Naive thymus-derived CD4-positive, alpha-beta T cell (primary cell): ENCODE data around the gene RPL14. TPM values are rescaled to one million over a fixed set of nuclear protein-coding genes. Genes with fewer than 3 reads are reported as not detected.

Source experiments
- ATAC-seq: fragments of 150-1000 bp; cut with Tn5 transposase; 2 replicates; pipeline ENCODE4 v1.10.0; 2021; ENCODE audit warnings: mild to moderate bottlenecking, moderate library complexity
- CTCF ChIA-PET: fragments of 350-600 bp; sonication (Branson Sonifier 250); formaldehyde crosslinking; loops from one replicate; lab custom pipeline; 2021; ENCODE audit warnings: antibody characterized with exemption; lab: Charles Lee
- POLR2A ChIA-PET: fragments of 350-600 bp; sonication (Branson Sonifier 250); formaldehyde crosslinking; loops from one replicate; lab custom pipeline; 2021; ENCODE audit warnings: antibody characterized with exemption, inconsistent platforms; lab: Charles Lee
- DNase-seq, 9 donors: peaks; one replicate each; pipeline versions ENCODE4 v3.0.0 to v3.0.0-alpha.2; 2020 to 2022; ENCODE audit warnings: mixed read lengths in 1 of 9
- H3K27ac ChIP-seq: one replicate; pipeline ENCODE4 v1.7.0; 2013; ENCODE audit warnings: mild to moderate bottlenecking, low read depth, low read length, moderate library complexity
- H3K27me3 ChIP-seq, 2 donors: one replicate each; pipeline ENCODE4 v1.7.0; 2013; ENCODE audit warnings: low read length in 2 of 2, mild to moderate bottlenecking in 2 of 2, moderate library complexity in 2 of 2; ENCODE audit not compliant: control insufficient read depth in 2 of 2, insufficient read depth in 2 of 2
- H3K36me3 ChIP-seq, 3 experiments: 1 replicate in 2 of 3; 2 replicates in 1 of 3; pipeline ENCODE4 v1.7.0; 2013; ENCODE audit warnings: low read length in 3 of 3, mild to moderate bottlenecking in 3 of 3, moderate library complexity in 1 of 3; ENCODE audit not compliant: insufficient read depth in 3 of 3, control insufficient read depth in 2 of 3
- H3K4me1 ChIP-seq, 2 donors: one replicate each; pipeline ENCODE4 v1.7.0; 2013; ENCODE audit warnings: low read length in 2 of 2, mild to moderate bottlenecking in 2 of 2, moderate library complexity in 1 of 2; ENCODE audit not compliant: control insufficient read depth in 2 of 2, insufficient read depth in 2 of 2
- H3K4me3 ChIP-seq: 2 replicates; pipeline ENCODE4 v1.7.0; 2013; ENCODE audit warnings: mild to moderate bottlenecking, low read length
- H3K9me3 ChIP-seq, 3 experiments: 1 replicate in 2 of 3; 2 replicates in 1 of 3; pipeline ENCODE4 v1.7.0; 2013; ENCODE audit warnings: low read length in 3 of 3; ENCODE audit not compliant: control insufficient read depth in 2 of 3
- H3K27ac Mint-ChIP-seq, 9 donors: one replicate each; pipeline ENCODE4 v1.8.0; 2020 to 2022; ENCODE audit warnings: mixed read lengths in 9 of 9, mild to moderate bottlenecking in 8 of 9, moderate library complexity in 5 of 9, inconsistent platforms in 2 of 9
- H3K27me3 Mint-ChIP-seq, 5 donors: one replicate each; pipeline ENCODE4 v1.8.0; 2021 to 2022; ENCODE audit warnings: mixed read lengths in 5 of 5, mild to moderate bottlenecking in 1 of 5
- H3K36me3 Mint-ChIP-seq, 5 donors: one replicate each; pipeline ENCODE4 v1.8.0; 2020 to 2022; ENCODE audit warnings: mixed read lengths in 5 of 5, mild to moderate bottlenecking in 3 of 5, inconsistent platforms in 1 of 5
- H3K4me1 Mint-ChIP-seq, 7 donors: one replicate each; pipeline ENCODE4 v1.8.0; 2020 to 2022; ENCODE audit warnings: mixed read lengths in 7 of 7, mild to moderate bottlenecking in 3 of 7, inconsistent platforms in 1 of 7
- H3K4me3 Mint-ChIP-seq, 10 donors: one replicate each; pipeline ENCODE4 v1.8.0; 2020 to 2022; ENCODE audit warnings: mild to moderate bottlenecking in 10 of 10, mixed read lengths in 10 of 10, moderate library complexity in 6 of 10, inconsistent platforms in 2 of 10
- H3K9me3 Mint-ChIP-seq, 11 donors: one replicate each; pipeline ENCODE4 v1.8.0; 2020 to 2022; ENCODE audit warnings: mixed read lengths in 11 of 11, mild to moderate bottlenecking in 4 of 11, inconsistent platforms in 1 of 11, moderate library complexity in 1 of 11
- intact Hi-C, 2 donors: fragments of 100-400 bp; cut with micrococcal nuclease; formaldehyde crosslinking; loops; one replicate each; pipeline ENCODE4 v1.15.1; 2023
- polyA plus RNA-seq, 2 donors: library from polyadenylated mRNA; unstranded; fragments of 300-500 nt; fragmentation: Illumina TruSeq; gene quantifications; one replicate each; pipeline ENCODE4 v1.2.3, GENCODE V29; 2021
- total RNA-seq, 6 experiments: library from RNA in 5 of 6; stranded (reverse) in 5 of 6; gene quantifications; 1 replicate in 5 of 6; 2 replicates in 1 of 6; pipeline ENCODE4 v1.2.3 and lab custom pipeline; 2021 to 2026

The RPL14 gene
- total and polyA plus RNA-seq, 7 experiments from 2014 or later = 1,689 to 3,746 (median 2,803) TPM

- Histone ChIP-seq H3K36me3 (peaks cover 0 to 7% (median 0%) of the 10 kb centered on the region in 3 experiments), H3K4me1 (peaks cover 7 to 8% of the 10 kb centered on the region in 2 donors), H3K27ac (peak within 1 kb of the TSS; percentile 80), H3K4me3 (peak within 1 kb of the TSS; percentile 82), H3K27me3 (no peaks in the 10 kb centered on the region), H3K9me3 (no peaks in the 10 kb centered on the region)
- ChIA-PET POLR2A (interaction anchor here (0.7 to 4.1 kb wide), 5 partner anchors 12 to 49 kb away, joined by 3 to 23 read pairs (median 5); partner anchors contain the start of genes RPL14 and ZNF620), CTCF (interaction anchor here (1.0 kb wide), 1 partner anchor 168 kb away, joined by 3 read pairs; no protein-coding TSS in a partner anchor)
- H3K27me3 Mint-ChIP-seq = no peaks in the 10 kb centered on the region
- peak; percentile 93 for ATAC-seq
- H3K4me1 Mint-ChIP-seq = peaks cover 13 to 38% (median 31%) of the 10 kb centered on the region in 7 donors
- peaks cover 10 to 23% (median 12%) of the 10 kb centered on the region in 5 donors for H3K36me3 Mint-ChIP-seq
- no peaks in the 10 kb centered on the region for H3K9me3 Mint-ChIP-seq
- peak within 1 kb of the TSS; percentile 61 to 97 (median 90) for H3K27ac Mint-ChIP-seq
- peak within 1 kb of the TSS; percentile 84 to 97 (median 89) for H3K4me3 Mint-ChIP-seq
- intact Hi-C loops = loop anchor here (1.0 kb wide), 6 partner anchors 19 to 1486 kb away; partner anchors contain the start of genes RPL14 (in 2 of the 2), ZNF620 (in 2 of the 2), ZNF621 (in 2 of the 2) and EIF1B (in 1 of the 2)
- DNase-seq = peak; percentile 11 to 60 (median 47)
These were observed 19.6 kb downstream of the RPL14 start, which contains the start of gene ZNF619 for GRCh38 chr3:40476478-40477470. Gene ZNF619, plus strand, starts transcription at chr3:40477122. Its CDS starts 858 bp downstream, at chr3:40477980.

- peaks cover 0 to 7% (median 0%) of the 10 kb centered on the region in 3 experiments for H3K36me3 ChIP-seq
- Mint-ChIP-seq H3K4me3 (peak overlapping the region; percentile 84 to 97 (median 89)), H3K27me3 (no peaks in the 10 kb centered on the region), H3K4me1 (peaks cover 19 to 44% (median 39%) of the 10 kb centered on the region in 7 donors), H3K27ac (peak overlapping the region; percentile 61 to 97 (median 90)), H3K36me3 (peaks cover 10 to 31% (median 18%) of the 10 kb centered on the region in 5 donors), H3K9me3 (no peaks in the 10 kb centered on the region)
- H3K4me3 ChIP-seq = peak overlapping the region; percentile 82
- CTCF ChIA-PET = interaction anchor here (1.0 kb wide), 1 partner anchor 169 kb away, joined by 3 read pairs; no protein-coding TSS in a partner anchor
- POLR2A ChIA-PET = interaction anchor here (1.0 to 4.1 kb wide), 4 partner anchors 13 to 46 kb away, joined by 5 to 23 read pairs (median 8); partner anchors contain the start of genes RPL14 and ZNF620
- H3K27me3 ChIP-seq = no peaks in the 10 kb centered on the region
- no peaks in the 10 kb centered on the region for H3K9me3 ChIP-seq
- DNase-seq (no peak), ATAC-seq (no peak)
- intact Hi-C loops = loop anchor here (1.0 kb wide), 6 partner anchors 20 to 1485 kb away; partner anchors contain the start of genes RPL14 (in 2 of the 2), ZNF620 (in 2 of the 2), ZNF621 (in 2 of the 2) and EIF1B (in 1 of the 2)
- H3K4me1 ChIP-seq = peaks cover 7 to 12% of the 10 kb centered on the region in 2 donors
- peak overlapping the region; percentile 80 for H3K27ac ChIP-seq
These were observed 20.5 kb downstream of the RPL14 start for GRCh38 chr3:40477666-40478065.

GRCh38 chr3:40487172-40487571, 30.0 kb downstream of the RPL14 start:
- DNase-seq = no peak
- Histone ChIP-seq H3K9me3 (peaks cover 0 to 18% (median 10%) of the 10 kb centered on the region in 3 experiments), H3K27me3 (no peaks in the 10 kb centered on the region), H3K4me1 (peaks cover 0 to 11% of the 10 kb centered on the region in 2 donors), H3K4me3 (no peak overlapping the region), H3K27ac (no peak overlapping the region), H3K36me3 (peaks cover 0 to 30% (median 6%) of the 10 kb centered on the region in 3 experiments)
- H3K36me3 Mint-ChIP-seq = peaks cover 30 to 63% (median 58%) of the 10 kb centered on the region in 5 donors
- peaks cover 5 to 14% (median 6%) of the 10 kb centered on the region in 7 donors for H3K4me1 Mint-ChIP-seq
- peaks cover 0 to 40% (median 20%) of the 10 kb centered on the region in 11 donors for H3K9me3 Mint-ChIP-seq
- ChIA-PET POLR2A (interaction anchor here (1.7 kb wide), 1 partner anchor 22 kb away, joined by 3 read pairs; no protein-coding TSS in a partner anchor), CTCF (no interaction called here)
- no peaks in the 10 kb centered on the region for H3K27me3 Mint-ChIP-seq
- no peak overlapping the region for H3K27ac Mint-ChIP-seq
- intact Hi-C loops = no loop called here
- no peak overlapping the region for H3K4me3 Mint-ChIP-seq
- no peak for ATAC-seq

DNA sequence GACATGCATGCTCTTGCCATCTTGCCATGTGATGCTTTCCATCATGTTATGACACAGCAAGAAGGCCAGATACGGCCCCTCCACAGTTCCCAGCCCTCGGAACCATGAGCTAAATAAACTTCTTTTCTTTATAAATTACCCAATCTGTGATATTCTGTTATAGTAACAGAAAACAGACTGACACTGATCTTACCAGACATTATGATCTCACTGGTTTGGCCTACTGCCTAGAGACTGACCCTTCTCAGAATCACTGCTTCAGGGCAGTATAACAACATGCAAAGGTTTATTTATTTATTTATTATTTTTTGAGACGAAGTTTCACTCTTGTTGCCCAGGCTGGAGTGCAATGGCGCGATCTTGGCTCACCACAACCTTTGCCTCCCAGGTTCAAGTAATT, 33.8 kb downstream of the RPL14 start:
- Mint-ChIP-seq H3K27ac (no peak overlapping the region), H3K4me3 (no peak overlapping the region), H3K9me3 (peaks cover 0 to 39% (median 20%) of the 10 kb centered on the region in 11 donors), H3K4me1 (peaks cover 0 to 2% (median 0%) of the 10 kb centered on the region in 7 donors), H3K27me3 (no peaks in the 10 kb centered on the region), H3K36me3 (peaks cover 29 to 52% (median 37%) of the 10 kb centered on the region in 5 donors)
- ATAC-seq = no peak
- Histone ChIP-seq H3K9me3 (peaks cover 0 to 18% (median 10%) of the 10 kb centered on the region in 3 experiments), H3K36me3 (peaks cover 0 to 22% (median 6%) of the 10 kb centered on the region in 3 experiments), H3K27me3 (no peaks in the 10 kb centered on the region), H3K27ac (no peak overlapping the region), H3K4me3 (no peak overlapping the region), H3K4me1 (no peaks in the 10 kb centered on the region)
- no peak for DNase-seq
- intact Hi-C loops = no loop called here
- ChIA-PET POLR2A (no interaction called here), CTCF (no interaction called here)

DNA sequence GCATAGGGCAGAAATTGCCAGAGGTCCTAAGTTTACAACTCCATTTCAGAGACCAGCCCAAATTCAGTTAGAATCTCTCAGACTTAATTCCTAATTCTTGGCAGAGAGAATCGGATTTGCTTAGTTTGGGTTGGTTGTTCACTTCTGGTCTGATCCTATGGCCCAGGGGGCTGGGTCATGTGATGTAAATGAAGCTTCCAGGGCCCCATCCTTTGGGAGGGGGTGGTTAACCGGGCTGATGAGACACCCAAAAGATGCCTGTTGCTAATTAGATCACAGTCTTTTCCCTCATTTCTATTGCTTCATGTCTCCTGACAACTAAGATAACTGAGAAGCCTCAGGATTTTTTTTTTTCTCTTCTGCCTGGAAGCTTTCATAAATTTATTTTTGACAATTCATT, 37.6 kb downstream of the RPL14 start:
- H3K9me3 Mint-ChIP-seq = peaks cover 0 to 6% (median 2%) of the 10 kb centered on the region in 11 donors
- intact Hi-C loops = no loop called here
- no peak for ATAC-seq
- Histone ChIP-seq H3K4me1 (no peaks in the 10 kb centered on the region), H3K27me3 (no peaks in the 10 kb centered on the region), H3K9me3 (no peaks in the 10 kb centered on the region), H3K27ac (no peak overlapping the region), H3K4me3 (no peak overlapping the region), H3K36me3 (no peaks in the 10 kb centered on the region)
- H3K27ac Mint-ChIP-seq = no peak overlapping the region
- CTCF ChIA-PET = interaction anchor here (0.6 kb wide), 1 partner anchor 1119 kb away, joined by 5 read pairs; no protein-coding TSS in a partner anchor
- H3K36me3 Mint-ChIP-seq = peaks cover 5 to 28% (median 12%) of the 10 kb centered on the region in 5 donors
- H3K4me1 Mint-ChIP-seq = no peaks in the 10 kb centered on the region
- no peak overlapping the region for H3K4me3 Mint-ChIP-seq
- H3K27me3 Mint-ChIP-seq = peaks cover 0 to 2% (median 0%) of the 10 kb centered on the region in 5 donors
- DNase-seq = no peak
- POLR2A ChIA-PET = no interaction called here

- H3K4me3 Mint-ChIP-seq = no peak overlapping the region
These were observed 40.1 kb downstream of the RPL14 start for GRCh38 chr3:40497288-40497687.

More at GRCh38 chr3:40497288-40497687, 40.1 kb downstream of the RPL14 start:
- H3K9me3 Mint-ChIP-seq = no peaks in the 10 kb centered on the region
- Histone ChIP-seq H3K4me3 (no peak overlapping the region), H3K9me3 (no peaks in the 10 kb centered on the region), H3K27ac (no peak overlapping the region), H3K4me1 (no peaks in the 10 kb centered on the region), H3K27me3 (no peaks in the 10 kb centered on the region), H3K36me3 (no peaks in the 10 kb centered on the region)
- DNase-seq (no peak), ATAC-seq (no peak)
- ChIA-PET CTCF (no interaction called here), POLR2A (no interaction called here)
- H3K36me3 Mint-ChIP-seq = peaks cover 0 to 19% (median 2%) of the 10 kb centered on the region in 5 donors
- H3K27ac Mint-ChIP-seq = no peak overlapping the region
- no peaks in the 10 kb centered on the region for H3K4me1 Mint-ChIP-seq
- peaks cover 0 to 2% (median 0%) of the 10 kb centered on the region in 5 donors for H3K27me3 Mint-ChIP-seq
- intact Hi-C loops = no loop called here
